Coronary artery (tissue), 2 donors: ENCODE results near the gene GPRIN3.

Experiments used
- DNase-seq: peaks from one replicate; pipeline ENCODE4 v3.0.0-alpha.2; 2017; ENCODE audit warnings: low spot score
- H3K27ac ChIP-seq, 2 donors: fragments of 200-600 bp; sonication (generic); one replicate each; pipeline ENCODE4 v1.5.1; 2016 to 2019
- H3K4me3 ChIP-seq: fragments of 200-600 bp; sonication (generic); 2 replicates; pipeline ENCODE4 v1.5.1; 2016; ENCODE audit warnings: mild to moderate bottlenecking, moderate library complexity
- TF ChIP-seq, protein P1 (sequence below): fragments of 200-600 bp; sonication (generic); IDR thresholded peaks from one replicate; pipeline ENCODE4 v1.5.1; 2019; ENCODE audit warnings: antibody characterized with exemption

Gene GPRIN3

DNA sequence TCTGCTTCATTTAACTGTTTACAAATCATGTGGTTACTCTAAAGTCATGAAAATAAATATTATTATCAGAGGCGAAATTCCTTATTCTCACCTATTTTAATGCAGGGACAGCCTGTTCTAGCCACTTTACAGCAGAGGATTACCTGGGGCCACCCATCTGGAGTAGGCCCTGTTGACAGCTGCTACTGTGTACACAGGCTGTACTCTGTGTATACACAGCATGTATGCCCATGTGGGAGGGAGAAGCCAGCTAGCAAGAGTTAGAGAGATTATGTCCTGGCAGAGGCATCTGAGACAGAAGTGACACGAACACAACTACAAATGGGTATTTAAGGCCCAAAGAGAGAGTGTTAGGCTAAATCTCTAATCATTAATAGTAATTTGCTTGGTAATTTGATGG lies 62.1 kb downstream of the GPRIN3 start:
- DNase-seq, result no peak
- TF ChIP-seq, protein P1, sequence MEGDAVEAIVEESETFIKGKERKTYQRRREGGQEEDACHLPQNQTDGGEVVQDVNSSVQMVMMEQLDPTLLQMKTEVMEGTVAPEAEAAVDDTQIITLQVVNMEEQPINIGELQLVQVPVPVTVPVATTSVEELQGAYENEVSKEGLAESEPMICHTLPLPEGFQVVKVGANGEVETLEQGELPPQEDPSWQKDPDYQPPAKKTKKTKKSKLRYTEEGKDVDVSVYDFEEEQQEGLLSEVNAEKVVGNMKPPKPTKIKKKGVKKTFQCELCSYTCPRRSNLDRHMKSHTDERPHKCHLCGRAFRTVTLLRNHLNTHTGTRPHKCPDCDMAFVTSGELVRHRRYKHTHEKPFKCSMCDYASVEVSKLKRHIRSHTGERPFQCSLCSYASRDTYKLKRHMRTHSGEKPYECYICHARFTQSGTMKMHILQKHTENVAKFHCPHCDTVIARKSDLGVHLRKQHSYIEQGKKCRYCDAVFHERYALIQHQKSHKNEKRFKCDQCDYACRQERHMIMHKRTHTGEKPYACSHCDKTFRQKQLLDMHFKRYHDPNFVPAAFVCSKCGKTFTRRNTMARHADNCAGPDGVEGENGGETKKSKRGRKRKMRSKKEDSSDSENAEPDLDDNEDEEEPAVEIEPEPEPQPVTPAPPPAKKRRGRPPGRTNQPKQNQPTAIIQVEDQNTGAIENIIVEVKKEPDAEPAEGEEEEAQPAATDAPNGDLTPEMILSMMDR, result no peak
- Histone ChIP-seq H3K27ac (no peak overlapping the region), H3K4me3 (no peak overlapping the region)

DNA sequence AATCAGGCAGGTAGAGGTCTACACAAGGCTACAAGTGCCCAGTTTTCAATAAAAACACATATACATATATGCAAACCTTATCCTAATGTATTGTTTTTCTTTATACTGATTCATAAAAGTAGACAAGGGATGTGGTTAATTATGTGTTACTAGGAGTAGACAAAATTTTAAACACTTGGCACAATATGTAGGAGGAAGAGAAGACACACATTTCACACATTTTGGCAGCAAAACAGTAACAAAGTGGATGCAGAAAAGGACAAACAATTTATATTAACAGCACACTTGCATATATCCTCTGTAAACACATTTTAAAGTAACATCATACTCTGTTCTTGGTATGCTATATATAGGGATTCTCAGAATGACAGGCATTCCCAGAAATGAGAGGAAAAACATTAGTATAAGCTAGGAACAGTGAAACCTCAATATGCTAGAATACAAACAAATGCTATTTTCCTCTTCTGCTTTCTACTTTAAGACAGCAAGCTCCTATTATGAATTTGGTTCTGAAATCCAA lies 63.8 kb downstream of the GPRIN3 start:
- TF ChIP-seq, protein P1, result no peak
- DNase-seq, result no peak

DNA sequence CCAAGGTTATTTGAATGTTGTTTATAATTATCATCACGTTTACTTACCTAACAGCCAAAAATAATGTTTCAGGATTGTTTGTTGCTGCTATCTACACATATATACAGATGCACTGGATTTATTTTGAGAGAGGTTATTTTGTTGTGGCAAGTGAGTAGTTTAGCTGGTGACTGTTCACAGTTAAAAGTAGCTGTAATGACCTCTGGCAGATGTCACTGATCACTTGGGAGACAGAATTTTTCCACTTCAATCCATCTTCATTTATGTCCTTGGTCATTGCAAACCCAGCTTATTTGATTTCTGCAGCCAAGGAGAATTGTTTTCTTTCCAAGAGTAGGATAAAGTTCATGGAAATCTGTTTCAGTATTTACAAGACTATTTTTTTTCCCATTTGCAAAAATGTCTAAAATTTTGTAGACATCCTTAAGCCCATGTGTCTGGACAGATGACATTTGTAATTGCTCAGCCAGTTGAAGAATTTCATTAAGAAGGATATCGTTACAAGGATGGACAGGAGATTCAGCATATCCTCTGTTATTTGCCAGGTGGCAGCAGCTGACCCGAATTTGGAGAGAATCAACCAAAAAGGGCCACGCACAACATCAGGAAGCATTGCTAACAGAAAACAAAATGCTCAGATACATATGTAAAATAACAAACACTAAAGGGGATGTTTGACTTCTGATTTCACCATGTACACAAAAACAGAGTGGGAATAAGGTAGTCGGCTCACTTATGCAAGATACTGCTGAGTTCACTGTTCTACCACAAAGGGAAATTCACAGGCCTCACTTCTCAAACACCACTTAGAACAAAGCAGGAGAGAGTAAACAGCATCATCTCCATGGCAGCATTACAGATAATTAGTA lies 64.5 kb downstream of the GPRIN3 start:
- no peak for DNase-seq
- Histone ChIP-seq H3K27ac (no peak overlapping the region), H3K4me3 (no peak overlapping the region)
- TF ChIP-seq, protein P1, result no peak

More for the DNA sequence above, 63.8 kb downstream of the GPRIN3 start:
- H3K27ac ChIP-seq, result no peak overlapping the region
- H3K4me3 ChIP-seq, result no peak overlapping the region

DNA sequence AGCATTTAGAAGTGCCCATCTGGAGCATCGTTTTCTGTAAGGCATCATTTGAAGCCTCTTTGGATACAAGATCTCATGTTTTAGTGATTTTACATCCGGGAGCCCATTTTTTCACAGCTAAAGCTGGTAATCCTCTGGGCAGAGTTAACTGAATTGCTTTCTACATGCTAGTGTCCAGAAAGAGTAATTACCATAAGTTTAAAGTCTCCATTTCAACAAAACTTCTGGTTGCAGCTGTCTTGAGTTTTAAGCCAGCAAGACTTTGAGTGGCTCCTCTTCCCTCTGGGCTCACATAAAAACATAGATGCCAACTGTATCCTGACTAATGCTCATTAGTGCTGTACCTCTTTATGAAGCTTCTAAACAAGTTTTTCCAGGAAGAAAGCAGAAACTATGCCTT lies 65.4 kb downstream of the GPRIN3 start:
- no peak overlapping the region for H3K27ac ChIP-seq
- no peak overlapping the region for H3K4me3 ChIP-seq
- DNase-seq, result no peak
- TF ChIP-seq, protein P1, result no peak

DNA sequence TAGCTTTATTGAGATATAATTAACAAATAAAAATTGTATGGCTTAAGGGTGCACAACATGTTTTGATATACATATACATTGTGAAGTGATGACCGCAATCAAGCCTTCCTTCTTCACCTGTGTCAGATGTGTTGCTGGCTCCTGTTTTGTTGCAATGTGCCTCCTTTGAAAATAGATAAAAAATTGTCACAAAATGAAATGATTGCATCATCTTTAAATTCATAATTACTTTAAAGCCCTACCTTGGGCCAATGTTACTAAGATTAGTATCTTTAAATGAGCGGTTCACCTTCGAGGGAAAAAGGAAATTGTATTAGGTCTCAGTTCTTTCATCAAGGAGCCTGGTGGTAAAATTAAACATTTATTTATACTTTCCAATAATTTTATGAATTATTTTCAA lies 77.3 kb downstream of the GPRIN3 start:
- Histone ChIP-seq H3K4me3 (no peak overlapping the region), H3K27ac (no peak overlapping the region)
- TF ChIP-seq, protein P1, result no peak
- DNase-seq, result no peak

DNA sequence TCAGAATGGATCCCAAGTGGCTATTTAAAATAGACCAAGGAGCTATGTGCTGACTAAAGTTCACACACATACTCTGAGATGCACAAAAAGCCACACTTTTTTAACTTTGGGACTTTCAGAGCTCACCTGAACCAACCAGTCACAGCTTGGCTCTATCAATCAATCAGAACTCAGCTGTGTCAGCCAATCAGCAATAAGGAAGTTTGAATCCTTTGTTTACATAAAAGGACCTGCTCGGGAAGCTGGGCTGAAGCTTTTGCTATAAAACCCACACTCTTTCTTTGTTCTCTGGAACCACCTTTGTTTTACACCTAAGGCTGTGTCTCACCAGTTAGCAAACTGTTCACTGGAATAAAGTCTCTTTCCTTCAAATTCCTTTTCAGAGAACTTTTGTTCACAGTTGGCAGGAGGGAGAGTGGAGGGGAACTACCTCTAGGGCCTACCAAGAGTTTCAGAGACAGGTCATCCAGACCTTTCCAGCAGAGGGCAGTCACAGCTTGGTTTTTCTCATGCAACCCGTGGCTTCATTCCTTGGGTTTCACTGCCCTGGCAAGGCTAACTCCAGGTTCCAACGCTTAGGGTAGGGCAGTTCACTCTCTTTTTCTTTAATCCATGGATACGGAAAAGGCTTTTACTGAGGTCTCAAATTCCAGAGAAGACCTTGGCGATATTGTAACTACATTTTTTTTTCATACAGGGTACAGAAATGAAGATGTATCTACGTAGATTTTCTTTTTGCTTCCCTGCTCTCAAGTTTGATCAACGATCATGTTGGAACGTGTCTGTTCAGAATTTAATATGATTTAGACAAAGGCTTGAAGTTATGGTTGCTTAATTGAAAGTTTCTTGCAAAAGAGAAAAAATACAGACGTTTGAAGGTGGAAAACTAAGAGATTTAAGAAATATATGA lies 80.7 kb downstream of the GPRIN3 start:
- TF ChIP-seq, protein P1, result peak; percentile 25
- Histone ChIP-seq H3K4me3 (no peak overlapping the region), H3K27ac (no peak overlapping the region)
- no peak for DNase-seq
